Cardiac fibroblast (primary cell): ENCODE data around the gene TMEFF1.

Experiments used
- DNase-seq, 2 donors: peaks; one replicate each; pipeline versions ENCODE4 v3.0.0 to v3.0.0-alpha.2; 2010; ENCODE audit warnings: low read depth in 2 of 2
- H3K4me3 ChIP-seq, 2 donors: replicated peaks in 1 of 2; 1 replicate in 1 of 2; 2 replicates in 1 of 2; pipeline ENCODE4 v1.5.1; 2011; ENCODE audit warnings: low read depth in 2 of 2, low read length in 2 of 2, mild to moderate bottlenecking in 2 of 2, moderate library complexity in 1 of 2
- CTCF ChIP-seq: IDR thresholded peaks from one replicate; pipeline ENCODE4 v1.5.1; 2011; ENCODE audit warnings: low read depth, mild to moderate bottlenecking, low read length, inconsistent platforms

TMEFF1 gene

GRCh38 chr9:100581081-100581480 lies 108.1 kb downstream of the TMEFF1 start:
- H3K4me3 ChIP-seq: no peak overlapping the region
- no peak for TF ChIP-seq CTCF
- no peak for DNase-seq

GRCh38 chr9:100581661-100582060 lies 108.7 kb downstream of the TMEFF1 start:
- DNase-seq: no peak
- TF ChIP-seq CTCF: no peak
- H3K4me3 ChIP-seq: no peak overlapping the region

GRCh38 chr9:100583014-100583802 lies 110.3 kb downstream of the TMEFF1 start:
- no peak for DNase-seq
- TF ChIP-seq CTCF: no peak
- no peak overlapping the region for H3K4me3 ChIP-seq

- H3K4me3 ChIP-seq: no peak overlapping the region
- DNase-seq: no peak
- no peak for TF ChIP-seq CTCF
Observed at GRCh38 chr9:100584951-100585350, 112.0 kb downstream of the TMEFF1 start.

GRCh38 chr9:100586093-100586492 lies 113.1 kb downstream of the TMEFF1 start:
- H3K4me3 ChIP-seq: no peak overlapping the region
- no peak for DNase-seq
- TF ChIP-seq CTCF: no peak

- H3K4me3 ChIP-seq: no peak overlapping the region
- peak; percentile 56 to 57 for DNase-seq
- no peak for TF ChIP-seq CTCF
Observed at GRCh38 chr9:100587375-100587774, 114.4 kb downstream of the TMEFF1 start.

GRCh38 chr9:100589582-100589981 lies 116.6 kb downstream of the TMEFF1 start:
- no peak for TF ChIP-seq CTCF
- DNase-seq: peak; percentile 38 to 66
- H3K4me3 ChIP-seq: no peak overlapping the region
